ENCODE data around the gene IGF2BP2.

GRCh38 chr3:185797993-185798830 is 26.6 kb downstream of the IGF2BP2 start:
- TF ChIP-seq CTCF (IDR thresholded peaks at IDR 0.05) (no peak), POLR2AphosphoS5 (IDR thresholded peaks at IDR 0.05; ENCODE audit: insufficient read depth in 1 of 2, low read depth in 1 of 2) (no peak)
